HG02763 (cell line): ENCODE measurements around the gene RRN3.
"Not testable (repeated sequence)": the region's sequence is repeated elsewhere in the genome, so short reads cannot be mapped to it uniquely, and the experiment has no call there.

Experiments
- ATAC-seq: cut with Tn5 transposase; IDR thresholded peaks from one replicate; pipeline ENCODE4 v1.9.1; 2021; ENCODE audit warnings: mild to moderate bottlenecking, moderate library complexity; ENCODE audit not compliant: unreplicated experiment

RRN3 gene

DNA sequence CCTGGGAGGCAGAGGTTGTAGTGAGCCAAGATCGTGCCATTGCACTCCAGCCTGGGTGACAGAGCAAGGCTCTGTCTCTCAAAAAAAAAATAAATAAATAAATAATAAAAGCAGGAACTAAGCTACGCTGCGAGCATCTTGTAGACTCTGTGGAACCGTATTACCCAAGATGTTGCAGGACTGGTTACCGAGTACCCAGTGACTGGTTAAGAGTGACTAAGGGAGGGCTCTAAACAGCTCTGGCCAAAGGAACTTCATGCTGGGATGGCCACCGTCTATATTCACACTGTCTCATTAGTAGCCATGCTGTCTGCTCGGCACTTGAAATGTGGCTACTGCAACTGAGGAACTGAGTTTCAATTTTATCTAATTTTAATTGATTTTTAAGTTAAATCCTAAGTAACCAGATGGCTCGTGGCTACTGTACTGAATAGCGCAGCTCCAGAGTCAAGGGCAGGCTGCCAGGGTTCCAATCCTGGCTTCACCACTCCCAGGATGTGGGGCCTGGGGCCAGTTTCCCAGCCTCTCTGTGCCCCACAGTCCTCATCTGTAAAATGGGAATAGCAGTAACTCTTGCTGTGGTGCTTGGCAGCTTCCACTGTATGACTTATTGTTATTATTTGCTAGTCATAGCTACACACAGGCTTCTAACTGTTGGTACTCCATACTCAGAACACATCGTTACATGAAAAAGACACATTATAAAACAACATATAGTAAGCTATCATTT is 41.2 kb downstream of the RRN3 start:
- no peak for ATAC-seq

DNA sequence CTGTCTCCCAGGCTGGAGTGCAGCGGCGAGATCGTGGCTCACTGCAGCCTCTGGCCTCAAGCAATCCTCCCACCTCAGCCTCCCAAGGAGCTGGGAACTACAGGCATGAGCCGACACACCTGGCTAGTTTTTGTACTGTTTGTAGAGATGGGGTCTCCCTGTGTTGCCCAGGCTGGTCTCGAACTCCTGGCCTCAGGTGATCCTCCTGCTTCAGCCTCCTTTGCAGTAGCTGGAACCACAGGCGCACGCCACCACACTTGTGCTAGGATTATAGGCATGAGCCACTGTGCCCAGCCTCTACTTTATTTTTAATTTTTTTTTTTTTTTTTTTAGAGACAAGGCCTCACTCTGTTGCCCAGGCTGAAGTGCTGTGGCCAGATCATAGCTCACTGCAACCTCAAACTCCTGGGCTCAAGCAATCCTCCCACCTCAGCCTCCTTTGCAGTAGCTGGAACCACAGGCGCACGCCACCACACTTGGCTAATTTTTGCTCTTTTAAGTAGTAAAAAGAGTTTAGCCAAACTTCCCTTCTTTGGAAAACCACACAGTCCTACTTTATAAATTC is 42.6 kb downstream of the RRN3 start:
- ATAC-seq, result no peak

DNA sequence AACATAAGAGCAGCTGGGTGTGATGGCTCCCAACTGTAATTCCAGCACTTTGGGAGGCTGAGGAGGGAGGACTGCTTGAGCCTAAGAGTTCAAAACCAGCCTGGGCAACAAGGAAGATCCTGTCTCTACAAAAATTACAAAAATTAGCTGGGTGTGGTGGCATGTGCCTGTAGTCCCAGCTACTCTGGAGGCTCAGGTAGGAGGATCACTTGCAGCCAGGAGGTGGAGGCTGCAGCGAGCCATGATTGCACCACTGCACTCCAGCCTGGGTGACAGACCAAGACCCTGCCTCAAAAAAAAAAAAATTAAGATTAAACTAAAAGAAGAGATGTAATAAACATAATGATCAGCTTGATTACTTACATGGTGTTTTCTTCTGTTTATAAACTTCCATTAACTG is 43.6 kb downstream of the RRN3 start:
- ATAC-seq, result not testable (repeated sequence)

DNA sequence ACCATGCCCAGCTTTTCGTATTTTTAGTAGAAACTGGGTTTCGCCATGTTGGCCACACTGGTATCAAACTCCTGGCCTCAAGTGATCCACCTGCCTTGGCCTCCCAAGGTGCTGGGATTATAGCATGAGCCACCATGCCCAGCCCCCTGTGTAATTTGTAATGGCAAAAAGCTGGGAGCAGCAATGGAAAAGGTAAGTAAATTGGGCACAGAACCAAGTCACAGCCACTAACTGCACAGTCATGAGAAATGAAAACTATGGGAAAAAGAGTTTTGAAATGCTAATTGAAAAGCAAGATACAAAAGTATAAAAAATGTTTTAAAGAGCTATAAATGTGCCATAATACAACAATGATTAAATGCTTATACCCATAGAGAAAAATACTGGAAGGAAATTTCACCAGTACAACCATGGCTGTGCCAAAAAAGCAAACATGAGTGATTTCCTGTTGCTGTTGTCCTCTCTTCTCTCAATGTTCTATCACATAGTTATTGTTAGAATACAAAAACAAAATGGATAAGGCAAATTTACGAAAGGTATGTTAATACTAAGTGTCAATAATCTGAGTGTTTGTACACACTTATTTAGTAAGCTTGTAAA is 44.4 kb downstream of the RRN3 start:
- ATAC-seq, result no peak

DNA sequence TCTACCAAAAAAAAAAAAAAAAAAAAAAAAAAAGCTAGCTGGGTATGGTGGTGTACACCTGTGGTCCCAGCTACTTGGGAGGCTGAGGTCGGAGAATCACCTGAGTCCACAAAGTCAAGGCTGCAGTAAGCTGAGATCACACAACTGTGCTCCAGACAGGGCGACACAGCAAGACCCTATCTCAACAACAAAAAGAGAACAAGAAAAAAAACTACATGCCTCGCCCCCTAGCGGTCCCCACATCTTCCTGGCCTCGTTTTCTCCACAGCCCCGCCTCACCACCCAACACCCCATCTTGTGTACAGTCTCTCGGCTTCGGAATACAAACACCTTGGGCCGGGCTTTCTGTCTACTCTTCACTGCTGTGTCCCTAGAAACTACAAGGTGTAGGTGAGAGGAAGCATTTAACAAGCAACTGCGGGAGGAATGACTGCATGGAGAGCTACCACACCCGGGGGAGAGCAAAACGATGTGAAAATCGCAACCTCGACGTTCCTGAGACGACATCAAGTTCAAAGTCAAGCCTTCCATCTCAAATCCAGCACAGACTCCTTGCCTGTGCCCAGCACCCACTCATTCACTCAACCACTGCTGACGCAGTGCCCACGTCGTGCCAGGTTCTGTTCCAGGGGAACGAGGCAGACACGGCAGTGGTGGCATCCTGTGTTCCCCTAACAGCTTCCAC is 47.2 kb downstream of the RRN3 start:
- ATAC-seq, result no peak

DNA sequence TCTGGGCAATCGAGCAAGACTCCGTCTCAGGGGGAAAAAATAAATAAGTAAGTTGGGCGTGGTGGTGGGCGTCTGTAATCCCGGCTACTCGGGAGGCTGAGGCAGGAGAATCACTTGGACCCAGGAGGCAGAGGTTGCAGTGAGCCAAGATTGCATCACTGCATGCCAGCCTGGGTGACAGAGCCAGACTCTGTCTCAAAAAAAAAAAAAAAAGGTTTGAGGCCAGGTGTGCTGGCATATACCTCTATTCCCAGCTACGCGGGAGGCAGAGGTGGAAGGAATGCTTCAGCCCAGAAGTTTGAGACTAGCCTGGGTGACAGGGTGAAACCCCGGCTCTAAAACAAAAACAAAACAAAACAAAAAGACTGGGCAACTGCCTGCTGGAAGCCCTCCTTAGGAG is 48.8 kb downstream of the RRN3 start:
- not testable (repeated sequence) for ATAC-seq

DNA sequence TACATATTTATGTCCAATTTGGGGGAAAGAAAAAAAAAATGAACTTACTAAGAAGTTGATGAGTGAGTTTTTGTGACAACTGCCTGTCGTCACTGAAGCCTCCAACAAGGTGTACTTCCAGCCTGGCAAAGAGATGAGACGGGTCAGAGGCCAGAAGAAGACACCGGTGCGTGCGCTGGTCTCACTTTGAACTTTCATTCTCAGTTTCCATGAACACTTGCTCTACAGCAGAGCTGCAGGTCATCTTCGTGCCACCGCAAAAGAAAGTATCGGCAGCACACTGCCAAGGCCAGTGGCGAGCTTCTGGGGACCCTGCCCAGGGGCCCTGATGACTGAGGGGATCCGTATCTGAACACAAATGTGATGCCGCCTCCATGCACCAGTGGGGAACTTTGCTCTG is 49.8 kb downstream of the RRN3 start:
- ATAC-seq, result no peak

DNA sequence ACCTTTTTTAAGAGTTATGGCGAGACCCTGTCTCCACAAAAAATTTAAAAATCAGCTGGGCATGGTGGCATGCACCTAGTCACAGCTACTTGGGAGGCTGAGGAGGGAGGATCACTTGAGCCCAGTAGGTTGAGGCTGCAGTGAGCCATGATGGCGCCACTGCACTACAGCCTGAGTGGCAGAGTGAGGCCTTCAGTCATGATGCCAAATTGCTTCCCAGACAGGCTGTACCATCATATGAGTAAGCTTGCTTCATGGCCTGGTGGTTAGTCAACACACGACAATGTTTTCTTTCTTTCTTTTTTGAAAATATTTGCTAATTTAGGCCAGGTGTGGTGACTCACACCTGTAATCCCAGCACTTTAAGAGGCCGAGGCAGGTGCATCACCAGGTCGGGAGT is 50.7 kb downstream of the RRN3 start:
- ATAC-seq, result no peak

DNA sequence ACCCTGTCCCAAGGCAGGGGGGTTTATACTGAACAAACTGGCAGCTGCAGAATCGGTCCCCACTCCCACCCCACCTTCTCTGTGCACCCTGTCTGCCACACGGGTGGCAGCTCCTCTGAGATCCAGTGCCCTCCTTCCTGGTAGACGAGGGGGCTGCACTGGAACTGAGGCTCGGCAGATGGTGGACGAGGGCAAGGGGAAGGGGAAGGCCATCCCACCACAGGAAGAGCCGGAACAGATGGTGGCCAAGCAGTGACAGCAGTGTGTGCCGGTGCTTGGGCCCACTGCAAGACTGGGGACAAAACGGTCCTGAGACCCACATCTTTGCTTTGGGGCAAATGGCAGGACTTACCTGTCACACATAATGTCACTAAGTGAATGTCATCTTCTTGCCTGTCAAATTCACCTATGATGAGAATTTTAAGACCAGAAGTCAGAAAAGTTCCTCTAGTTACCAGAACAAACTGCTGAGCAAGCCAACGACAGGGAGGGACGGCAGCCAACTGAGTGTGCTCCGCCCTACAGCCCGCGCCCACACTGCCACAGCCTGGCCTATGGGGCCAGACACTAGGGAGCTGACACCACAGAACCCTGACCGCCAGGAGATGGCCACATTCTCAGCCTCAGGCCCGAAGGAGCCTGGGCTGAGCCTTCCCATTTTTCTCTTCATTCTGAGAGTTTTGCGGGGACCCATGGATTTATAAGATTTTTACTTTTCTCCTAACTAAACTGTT is 52.6 kb downstream of the RRN3 start:
- no peak for ATAC-seq

DNA sequence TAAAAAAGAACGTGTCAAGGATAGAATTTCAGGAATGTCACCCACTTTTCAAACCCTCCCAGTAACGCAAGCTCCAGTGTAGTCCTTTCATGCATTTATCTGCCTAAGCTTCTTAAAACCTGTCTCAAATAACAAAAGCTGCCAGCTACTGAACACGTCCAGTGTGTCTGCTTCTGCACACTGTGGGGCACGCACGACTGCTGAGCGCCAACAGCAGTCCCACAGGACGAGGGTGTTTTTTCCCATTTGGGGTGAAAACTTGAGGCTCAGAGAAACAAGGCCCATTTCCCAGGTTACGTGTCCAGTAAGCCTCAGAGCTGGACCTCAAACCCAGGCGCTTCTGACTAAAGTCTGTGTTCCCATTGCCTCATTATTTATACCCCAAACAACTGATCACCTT is 55.4 kb downstream of the RRN3 start:
- ATAC-seq, result no peak

DNA sequence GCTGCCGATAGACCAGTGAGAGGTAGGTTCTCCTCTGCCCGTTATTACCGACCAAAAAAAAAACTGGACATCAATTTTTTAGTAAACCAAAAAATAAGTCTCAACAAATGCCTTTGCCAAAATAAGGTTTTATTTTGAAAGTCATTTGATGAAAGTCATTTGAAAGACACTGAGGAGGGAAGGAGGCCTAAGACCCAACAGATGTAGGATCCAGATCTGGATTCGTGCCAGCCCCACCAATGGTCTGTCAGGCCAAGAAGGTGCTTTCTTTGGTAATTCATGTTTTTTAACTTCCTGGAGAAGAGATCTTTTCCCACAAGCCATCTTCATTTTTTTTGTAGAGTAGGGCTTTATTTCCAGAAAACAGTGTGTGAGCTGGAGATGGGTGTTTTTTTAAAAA is 56.3 kb downstream of the RRN3 start:
- ATAC-seq, result no peak

DNA sequence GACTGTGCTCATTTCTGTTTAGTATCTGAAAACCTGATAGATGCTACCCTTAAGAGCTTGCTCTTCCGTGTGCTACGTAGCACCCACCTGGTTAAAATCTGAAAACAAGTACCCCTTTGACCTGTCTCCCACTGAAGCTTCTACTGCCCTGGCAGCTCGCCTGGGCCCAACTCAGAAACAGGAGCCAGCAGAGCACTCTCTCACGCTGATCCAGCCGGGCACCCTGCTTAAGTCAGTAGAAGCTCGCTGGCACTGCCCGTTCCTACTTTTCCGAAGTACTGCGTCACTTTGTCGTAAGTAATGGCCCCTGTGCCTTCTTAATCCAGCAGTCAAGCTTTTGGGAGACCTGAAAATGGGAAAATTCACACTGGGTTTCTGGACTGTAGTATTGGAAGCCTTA is 57.1 kb downstream of the RRN3 start:
- ATAC-seq, result no peak

DNA sequence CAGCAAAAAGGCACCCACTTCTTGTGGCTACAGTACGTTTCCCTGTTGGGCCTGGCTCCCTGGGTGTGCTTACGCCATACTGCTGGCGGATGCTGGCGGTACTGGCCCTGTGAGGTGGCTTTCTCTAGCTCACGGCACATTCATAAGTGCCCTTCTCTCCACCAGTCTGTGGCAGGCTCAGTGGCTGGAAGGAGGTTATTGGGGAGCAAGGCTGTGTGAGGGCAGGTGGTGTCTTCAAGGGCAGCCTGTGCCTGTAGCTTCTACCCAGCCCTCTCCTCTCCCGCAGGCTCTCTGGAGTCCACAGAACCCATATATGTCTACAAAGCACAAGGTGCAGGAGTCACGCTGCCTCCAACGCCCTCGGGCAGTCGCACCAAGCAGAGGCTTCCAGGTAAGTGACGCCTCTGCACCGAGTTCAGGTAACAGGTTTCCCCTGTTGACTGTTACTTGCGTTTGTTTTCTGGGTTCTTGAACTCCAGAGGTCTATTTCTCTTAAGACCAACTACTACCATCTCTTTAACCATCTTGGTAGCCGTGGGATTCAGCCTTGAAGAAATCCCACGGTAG is 58.8 kb downstream of the RRN3 start:
- ATAC-seq, result no peak

DNA sequence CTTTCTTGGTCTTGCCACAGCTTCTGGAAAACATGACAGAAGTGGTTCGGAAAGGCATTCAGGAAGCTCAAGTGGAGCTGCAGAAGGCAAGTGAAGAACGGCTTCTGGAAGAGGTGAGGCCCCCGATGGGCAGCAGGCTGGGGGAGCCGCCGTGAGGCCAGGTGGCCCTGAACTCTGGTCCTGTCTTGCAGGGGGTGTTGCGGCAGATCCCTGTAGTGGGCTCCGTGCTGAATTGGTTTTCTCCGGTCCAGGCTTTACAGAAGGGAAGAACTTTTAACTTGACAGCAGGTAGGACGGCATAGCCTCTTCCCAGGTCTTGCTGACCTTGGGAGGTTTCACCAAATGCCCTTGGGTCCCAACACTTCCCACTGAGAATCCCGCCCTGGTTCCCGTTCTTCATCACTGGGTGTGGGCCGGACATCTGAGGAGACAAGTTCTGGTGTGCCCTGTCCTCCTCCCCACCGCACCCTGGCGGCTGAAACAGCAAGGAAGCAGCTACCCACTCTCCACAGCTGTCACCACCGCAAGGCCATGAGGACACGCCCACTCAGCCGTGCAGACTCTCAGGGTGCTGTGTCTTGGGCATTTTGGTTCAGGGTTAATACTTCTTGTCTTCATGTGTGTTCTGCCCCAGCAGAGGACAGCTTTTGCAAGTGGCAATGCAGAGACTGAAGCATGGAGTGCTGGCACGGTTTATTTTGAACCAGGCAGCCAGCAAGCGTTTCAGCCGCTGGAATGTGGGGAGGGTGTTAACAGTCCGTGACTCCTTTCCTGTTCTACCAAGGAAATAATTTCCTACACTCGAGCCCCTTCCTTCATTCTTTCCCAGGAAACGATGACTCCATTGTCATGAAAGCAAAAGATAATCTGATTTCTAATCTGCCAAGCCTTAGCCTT is 59.6 kb downstream of the RRN3 start:
- ATAC-seq, result no peak

DNA sequence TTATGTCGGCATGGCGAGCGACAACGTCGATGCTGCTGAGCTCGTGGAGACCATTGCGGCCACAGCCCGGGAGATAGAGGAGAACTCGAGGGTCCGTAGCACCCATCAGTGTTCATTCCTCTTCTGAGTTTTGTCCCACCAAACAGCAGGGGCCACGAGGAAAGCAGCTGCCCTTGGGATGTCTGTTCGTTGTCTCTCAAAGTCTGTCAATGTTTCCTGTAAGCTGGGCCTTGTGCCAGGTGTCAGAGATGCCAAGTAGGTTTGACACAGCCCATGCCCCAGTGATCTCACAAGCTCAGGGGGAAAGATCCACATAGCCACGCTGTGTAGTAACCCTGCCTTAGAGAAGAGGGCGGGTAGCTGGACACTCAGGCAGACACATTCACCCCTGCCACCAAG is 60.8 kb downstream of the RRN3 start:
- no peak for ATAC-seq

DNA sequence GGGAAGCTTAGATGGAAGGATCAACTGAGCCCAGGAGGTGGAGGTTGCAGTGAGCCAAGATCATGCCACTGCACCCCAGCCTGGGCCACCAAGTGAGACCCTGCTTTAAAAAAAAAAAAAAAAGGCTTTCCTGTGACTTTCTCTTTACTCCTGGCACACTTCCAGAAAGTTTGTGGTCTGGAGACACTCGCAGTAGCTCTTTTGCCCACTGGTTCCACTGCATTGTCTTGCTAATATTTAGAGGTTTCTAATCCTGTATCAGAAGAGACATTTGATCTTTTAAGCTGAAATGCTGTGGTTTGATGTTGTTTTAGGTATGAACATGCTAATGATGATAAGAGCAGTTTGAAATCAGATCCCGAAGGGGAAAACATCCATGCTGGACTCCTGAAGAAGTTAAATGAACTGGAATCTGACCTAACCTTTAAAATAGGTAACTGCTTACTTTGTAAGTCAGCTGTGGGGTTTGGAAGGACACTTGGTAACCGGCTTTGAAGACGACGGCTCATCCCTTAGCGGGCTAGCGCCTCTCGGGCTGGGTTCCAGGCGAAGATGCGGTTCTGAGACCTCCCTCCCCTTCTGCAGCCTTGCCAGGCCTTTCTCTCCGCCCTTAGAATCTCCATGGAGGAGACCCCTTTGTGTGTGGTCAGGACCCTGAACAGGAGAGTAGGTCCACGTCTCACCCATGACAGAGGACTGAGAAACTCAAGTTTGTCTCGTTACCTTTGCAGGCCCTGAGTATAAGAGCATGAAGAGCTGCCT is 61.3 kb downstream of the RRN3 start:
- no peak for ATAC-seq

DNA sequence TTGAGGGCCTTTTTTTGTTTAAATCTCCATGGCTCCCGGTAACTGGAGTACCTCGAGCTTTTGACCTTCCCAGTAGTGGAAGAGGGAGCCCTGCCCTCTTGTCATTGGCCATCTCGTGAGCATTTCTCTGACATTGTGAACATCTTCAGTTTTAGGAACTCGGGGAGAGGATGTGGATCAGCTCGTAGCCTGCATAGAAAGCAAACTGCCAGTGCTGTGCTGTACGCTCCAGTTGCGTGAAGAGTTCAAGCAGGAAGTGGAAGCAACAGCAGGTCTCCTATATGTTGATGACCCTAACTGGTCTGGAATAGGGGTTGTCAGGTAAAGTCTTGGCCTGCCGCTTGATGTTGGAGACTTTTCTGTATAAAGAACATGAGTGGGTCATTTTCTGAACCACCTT is 62.5 kb downstream of the RRN3 start:
- ATAC-seq, result no peak

DNA sequence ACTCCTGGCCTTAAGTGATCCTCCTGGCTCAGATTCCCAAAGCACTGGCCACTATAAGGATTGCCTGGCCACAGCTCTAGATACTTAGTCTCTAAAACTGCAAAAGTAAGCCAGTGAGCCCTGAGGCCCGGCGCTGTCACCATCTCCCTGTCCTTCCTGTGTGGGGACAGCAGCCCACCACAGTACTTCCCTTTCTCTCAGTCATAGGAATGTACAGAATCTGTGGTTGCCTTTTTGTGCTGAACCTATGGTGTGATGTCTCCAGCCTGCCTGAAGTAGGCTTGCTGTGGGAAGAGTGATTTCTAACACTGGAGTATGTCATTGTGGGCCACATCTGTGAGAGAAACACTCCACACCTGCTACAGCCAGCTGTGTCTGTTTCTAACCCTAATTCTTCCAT is 62.9 kb downstream of the RRN3 start:
- no peak for ATAC-seq

DNA sequence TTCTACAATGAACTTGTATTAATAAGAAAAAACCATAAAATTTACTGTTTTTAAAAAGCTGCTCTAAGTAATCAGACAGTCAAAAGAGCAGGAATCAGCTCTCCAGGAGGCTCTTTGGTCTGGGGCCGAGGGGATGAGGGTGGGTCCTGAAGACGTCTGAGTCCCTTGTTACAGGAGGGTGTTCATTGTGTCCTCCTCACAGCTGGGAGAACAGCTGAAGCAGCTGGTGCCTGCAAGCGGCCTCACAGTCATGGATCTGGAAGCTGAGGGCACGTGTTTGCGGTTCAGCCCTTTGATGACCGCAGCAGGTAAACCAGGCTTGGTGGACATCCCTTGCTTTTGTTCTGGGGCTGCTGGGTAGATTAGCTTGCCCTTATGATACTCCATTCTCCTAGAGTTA is 64.3 kb downstream of the RRN3 start:
- ATAC-seq, result not testable (repeated sequence)
